GM18907 (cell line): Measurements from ENCODE around the gene DEFB121.
"Not testable (repeated sequence)": the region's sequence is repeated elsewhere in the genome, so short reads cannot be mapped to it uniquely, and the experiment has no call there.

ENCODE experiments used
- ATAC-seq: cut with Tn5 transposase; IDR thresholded peaks from one replicate; pipeline ENCODE4 v1.9.1; 2021; ENCODE audit warnings: mild to moderate bottlenecking, moderate library complexity; ENCODE audit not compliant: unreplicated experiment

Gene DEFB121

GRCh38 chr20:31364272-31364671 lies 41.7 kb downstream of the DEFB121 start:
- not testable (repeated sequence) for ATAC-seq

- no peak for ATAC-seq
Observed at GRCh38 chr20:31363295-31363694, 42.7 kb downstream of the DEFB121 start.

GRCh38 chr20:31355981-31356380 lies 50.0 kb downstream of the DEFB121 start:
- ATAC-seq: no peak
